ENCODE results near the gene SORCS1.

- TF ChIP-seq CTCF (IDR thresholded peaks at IDR 0.05) = no peak
- TF ChIP-seq POLR2A (IDR thresholded peaks at IDR 0.05) = no peak
Measured at GRCh38 chr10:106557053-106557452, 607.5 kb downstream of the SORCS1 start.
